GM12892 (cell line): ENCODE data around the gene KLHL3.

ENCODE experiments used
- POLR2AphosphoS5 ChIP-seq: IDR thresholded peaks from 2 replicates; pipeline ENCODE4 v1.6.1; 2011; ENCODE audit warnings: low read depth, low read length, control low read depth
- TAF1 ChIP-seq: IDR thresholded peaks from 2 replicates; pipeline ENCODE4 v1.6.1; 2011; ENCODE audit warnings: low read depth, mild to moderate bottlenecking, control low read depth, low read length, borderline replicate concordance

GRCh38 chr5:137737349-137738131 lies 1.7 kb upstream of the KLHL3 start:
- TF ChIP-seq TAF1 = no peak
- TF ChIP-seq POLR2AphosphoS5 = no peak
